H1 (cell line): ENCODE measurements around the gene IL19. TPM values are rescaled to one million over a fixed set of nuclear protein-coding genes. Genes with fewer than 3 reads are reported as not detected.

ENCODE experiments used
- CTCF ChIA-PET: fragments of 300-600 bp; sonication (Branson Sonifier 250); formaldehyde crosslinking; loops from one replicate; lab custom pipeline; 2021; ENCODE audit not compliant: partially characterized antibody; lab: Charles Lee
- POLR2A ChIA-PET: fragments of 300-600 bp; sonication (Branson Sonifier 250); formaldehyde crosslinking; loops from one replicate; lab custom pipeline; 2021; ENCODE audit warnings: inconsistent platforms; ENCODE audit not compliant: partially characterized antibody; lab: Charles Lee
- DNase-seq, 2 experiments: peaks; one replicate each; pipeline versions ENCODE4 v3.0.0 to v3.0.0-alpha.2; 2010 to 2022; ENCODE audit warnings: low spot score in 2 of 2, low read depth in 1 of 2, mixed read lengths in 1 of 2
- FAIRE-seq: peaks from 2 replicates; lab custom pipeline; 2011; peaks lifted over from hg19 to GRCh38; lab: Jason Lieb, UNC
- H2AFZ ChIP-seq: 2 replicates; pipeline ENCODE4 v1.8.1; 2012; ENCODE audit warnings: low read length, inconsistent platforms
- H2AK5ac ChIP-seq: 2 replicates; pipeline ENCODE4 v1.6.1; 2013; ENCODE audit warnings: low read depth, low read length
- H2BK120ac ChIP-seq: replicated peaks from 2 replicates; pipeline ENCODE3; 2013; ENCODE audit warnings: low read depth, low read length, inconsistent platforms
- H2BK12ac ChIP-seq: 2 replicates; pipeline ENCODE4 v1.6.1; 2013; ENCODE audit warnings: low read depth, low read length
- H2BK15ac ChIP-seq: 2 replicates; pipeline ENCODE4 v1.6.1; 2013; ENCODE audit warnings: low read length
- H2BK20ac ChIP-seq: 2 replicates; pipeline ENCODE4 v1.6.1; 2013; ENCODE audit warnings: low read length
- H2BK5ac ChIP-seq: 2 replicates; pipeline ENCODE4 v1.6.1; 2013; ENCODE audit warnings: low read depth, low read length
- H3K14ac ChIP-seq: 2 replicates; pipeline ENCODE4 v1.6.1; 2013; ENCODE audit warnings: inconsistent platforms; ENCODE audit not compliant: insufficient read length
- H3K18ac ChIP-seq: 2 replicates; pipeline ENCODE4 v1.6.1; 2013; ENCODE audit warnings: low read length; ENCODE audit errors: extremely low read depth
- H3K23ac ChIP-seq: 2 replicates; pipeline ENCODE4 v1.6.1; 2013; ENCODE audit warnings: inconsistent platforms; ENCODE audit not compliant: insufficient read length
- H3K23me2 ChIP-seq: 2 replicates; pipeline ENCODE4 v1.6.1; 2013; ENCODE audit warnings: low read depth, low read length
- H3K27ac ChIP-seq: 2 replicates; pipeline ENCODE4 v1.6.1; 2011; ENCODE audit warnings: low read depth, low read length, inconsistent platforms
- H3K27me3 ChIP-seq, 4 experiments: replicated peaks in 1 of 4; 1 replicate in 1 of 4; 2 replicates in 3 of 4; pipeline versions ENCODE4 v1.6.1 to v1.8.1; 2011 to 2013; ENCODE audit warnings: low read length in 3 of 4, mild to moderate bottlenecking in 3 of 4, inconsistent platforms in 2 of 4, mixed read lengths in 2 of 4, moderate library complexity in 1 of 4; ENCODE audit not compliant: control insufficient read depth in 3 of 4, insufficient read depth in 3 of 4; ENCODE audit errors: extremely low read depth in 1 of 4
- H3K36me3 ChIP-seq, 4 experiments: 2 replicates each; pipeline versions ENCODE4 v1.6.1 to v1.8.1; 2011 to 2013; ENCODE audit warnings: mild to moderate bottlenecking in 4 of 4, low read length in 3 of 4, moderate library complexity in 2 of 4, control low read depth in 1 of 4, inconsistent platforms in 1 of 4; ENCODE audit not compliant: insufficient read depth in 4 of 4, control insufficient read depth in 2 of 4
- H3K4ac ChIP-seq: replicated peaks from 2 replicates; pipeline ENCODE3; 2013; ENCODE audit warnings: low read length, low read depth, mixed read lengths, inconsistent platforms; ENCODE audit not compliant: insufficient read length
- H3K4me1 ChIP-seq, 4 experiments: replicated peaks in 1 of 4; 1 replicate in 1 of 4; 2 replicates in 3 of 4; pipeline versions ENCODE4 v1.6.1 to v1.8.1; 2011 to 2013; ENCODE audit warnings: low read length in 3 of 4, inconsistent platforms in 2 of 4, mixed read lengths in 1 of 4; ENCODE audit not compliant: insufficient read depth in 4 of 4, control insufficient read depth in 3 of 4
- H3K4me2 ChIP-seq, 2 experiments: 2 replicates each; pipeline versions ENCODE4 v1.6.1 to v1.8.1; 2011 to 2013; ENCODE audit warnings: low read depth in 2 of 2, low read length in 2 of 2, control low read depth in 1 of 2, inconsistent platforms in 1 of 2, mild to moderate bottlenecking in 1 of 2; ENCODE audit not compliant: insufficient read depth in 1 of 2
- H3K4me3 ChIP-seq, 4 experiments: fragments of 200-600, 300-600 bp in 1 of 4; sonication (generic), shearing (Covaris generic), sonication (Bioruptor Twin) in 1 of 4; 2 replicates each; pipeline versions ENCODE4 v1.5.1 to v1.8.1; 2011 to 2016; ENCODE audit warnings: low read length in 4 of 4, low read depth in 3 of 4, control low read depth in 2 of 4, inconsistent platforms in 2 of 4, mild to moderate bottlenecking in 2 of 4, mixed read lengths in 1 of 4, moderate library complexity in 1 of 4; ENCODE audit not compliant: insufficient read depth in 2 of 4; ENCODE audit errors: extremely low read depth in 1 of 4
- H3K56ac ChIP-seq: replicated peaks from 2 replicates; pipeline ENCODE3; 2013; ENCODE audit warnings: low read depth, mild to moderate bottlenecking, mixed read lengths, low read length, inconsistent platforms; ENCODE audit not compliant: insufficient read length
- H3K79me1 ChIP-seq: 2 replicates; pipeline ENCODE4 v1.6.1; 2013; ENCODE audit warnings: low read depth, low read length, control low read depth
- H3K79me2 ChIP-seq, 2 experiments: 2 replicates each; pipeline versions ENCODE4 v1.6.1 to v1.8.1; 2012 to 2013; ENCODE audit warnings: low read length in 2 of 2, mild to moderate bottlenecking in 2 of 2, inconsistent platforms in 1 of 2; ENCODE audit not compliant: insufficient read depth in 2 of 2, control insufficient read depth in 1 of 2
- H3K9ac ChIP-seq, 4 experiments: replicated peaks in 1 of 4; 1 replicate in 1 of 4; 2 replicates in 3 of 4; pipeline versions ENCODE4 v1.6.1 to v1.8.1; 2011 to 2013; ENCODE audit warnings: low read depth in 3 of 4, low read length in 3 of 4, control low read depth in 2 of 4, mild to moderate bottlenecking in 2 of 4, moderate library complexity in 2 of 4, inconsistent platforms in 1 of 4; ENCODE audit errors: extremely low read depth in 1 of 4
- H3K9me3 ChIP-seq, 2 experiments: 2 replicates each; pipeline versions ENCODE4 v1.6.1 to v1.8.1; 2012 to 2013; ENCODE audit warnings: mild to moderate bottlenecking in 2 of 2, moderate library complexity in 2 of 2, control low read depth in 1 of 2, inconsistent platforms in 1 of 2, low read depth in 1 of 2, low read length in 1 of 2, mixed read lengths in 1 of 2; ENCODE audit not compliant: insufficient read depth in 2 of 2
- H4K20me1 ChIP-seq, 2 experiments: replicated peaks in 1 of 2; 2 replicates each; pipeline versions ENCODE3 to v1.8.1; 2011 to 2013; ENCODE audit warnings: inconsistent platforms in 2 of 2, low read length in 2 of 2, mild to moderate bottlenecking in 1 of 2; ENCODE audit not compliant: insufficient read depth in 2 of 2, control insufficient read depth in 1 of 2
- H4K5ac ChIP-seq: 2 replicates; pipeline ENCODE4 v1.6.1; 2013; ENCODE audit warnings: low read length, low read depth, mixed read lengths, inconsistent platforms; ENCODE audit not compliant: insufficient read length
- H4K8ac ChIP-seq: 2 replicates; pipeline ENCODE4 v1.8.0; 2013; ENCODE audit warnings: mild to moderate bottlenecking, moderate library complexity, low read length, inconsistent platforms; ENCODE audit not compliant: insufficient read depth; ENCODE audit errors: extremely low read depth
- H4K91ac ChIP-seq: replicated peaks from 2 replicates; pipeline ENCODE3; 2013; ENCODE audit warnings: low read length, mixed read lengths, inconsistent platforms; ENCODE audit not compliant: insufficient read length
- HDAC2 ChIP-seq, 2 experiments: fragments of 300-600 bp in 1 of 2; sonication (generic) in 1 of 2; IDR thresholded peaks; 2 replicates each; pipeline ENCODE4 v1.6.1; 2011 to 2012; ENCODE audit warnings: low read depth in 2 of 2, low read length in 2 of 2, mild to moderate bottlenecking in 2 of 2, moderate library complexity in 2 of 2, borderline replicate concordance in 1 of 2, inconsistent platforms in 1 of 2
- RNF2 ChIP-seq: fragments of 200-900, 300-1000 bp; sonication (generic); IDR thresholded peaks from 2 replicates; pipeline ENCODE4 v1.7.1; 2016; ENCODE audit warnings: borderline replicate concordance, low read depth, mild to moderate bottlenecking, antibody characterized with exemption, low read length; ENCODE audit not compliant: poor library complexity, severe bottlenecking; ENCODE audit errors: missing control alignments
- SIN3A ChIP-seq, 2 experiments: IDR thresholded peaks in 1 of 2; conservative IDR thresholded peaks in 1 of 2; 2 replicates each; pipeline ENCODE4 v1.6.1; 2011 to 2012; ENCODE audit warnings: low read length in 2 of 2, improper control_type of control experiment in 1 of 2, low read depth in 1 of 2, mild to moderate bottlenecking in 1 of 2
- SP2 ChIP-seq: IDR thresholded peaks from 2 replicates; pipeline ENCODE4 v1.6.1; 2012; ENCODE audit warnings: mild to moderate bottlenecking, low read length, inconsistent platforms
- ZNF274 ChIP-seq: IDR thresholded peaks from 2 replicates; pipeline ENCODE4 v1.7.0; 2012; ENCODE audit warnings: low read length, borderline replicate concordance; ENCODE audit errors: extremely low read depth
- WGBS, 2 experiments: shearing (Covaris generic) in 1 of 2; methylation state at CpG; one replicate each; pipeline versions ENCODE4 v1.1.6 to v1.1.7; 2013 to 2015; ENCODE audit warnings: low lambda C conversion rate in 2 of 2, mixed read lengths in 2 of 2, inconsistent platforms in 1 of 2, low coverage in 1 of 2, missing lambda C conversion rate in 1 of 2; ENCODE audit not compliant: insufficient replicate concordance in 2 of 2, insufficient coverage in 1 of 2, insufficient read length in 1 of 2; ENCODE audit errors: extremely low coverage in 1 of 2, missing lambda C conversion rate in 1 of 2; 5-methylcytosine and 5-hydroxymethylcytosine counted together
- polyA plus RNA-seq, 7 experiments: library from polyadenylated mRNA; depleted of rRNA in 3 of 7; stranded (reverse) in 5 of 7; unstranded in 2 of 7; fragments of >200 nt in 5 of 7; fragments of 200-250 nt in 2 of 7; gene quantifications; 1 replicate in 5 of 7; 2 replicates in 1 of 7; 4 replicates in 1 of 7; pipeline versions ENCODE4 v1.2.1 to v1.2.3, GENCODE V29; 2011 to 2013; ENCODE audit warnings: missing spikeins in 2 of 7, mixed read lengths in 2 of 7
- total RNA-seq: library from RNA; stranded (reverse); fragmentation: NEBNext Ultra II Directional; extraction: Animal tissue kit (Norgen Biotek cat#: 25700); gene quantifications from 2 replicates; pipeline ENCODE4 v1.2.1, GENCODE V29; 2021

Gene IL19
- total and polyA plus RNA-seq, 2 of the 8 experiments (the other 6 are each of a cell fraction or from before 2014, with no cell fraction given): not detected

DNA sequence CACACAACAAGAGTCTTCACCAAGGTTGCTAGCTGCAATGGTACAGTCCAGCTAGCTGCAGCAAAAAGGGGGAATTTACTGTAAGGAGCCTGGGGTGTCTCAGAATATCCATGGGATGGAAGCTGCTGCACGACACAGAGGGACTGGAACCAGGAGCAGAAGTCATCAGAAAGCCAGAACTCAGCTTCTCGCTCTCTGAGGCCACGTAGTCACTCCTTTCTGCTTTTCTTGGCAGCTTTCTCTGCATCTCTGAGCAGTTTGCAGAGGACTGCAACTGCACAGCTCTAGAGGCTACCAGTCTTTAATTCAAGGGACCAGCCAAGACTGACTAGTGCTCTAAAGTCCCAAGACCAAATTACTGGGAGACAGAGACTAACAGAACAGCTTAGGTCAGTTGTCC lies 28.7 kb downstream of the IL19 start:
- ChIA-PET POLR2A (no interaction called here), CTCF (interaction anchor here (0.8 to 5.7 kb wide), 21 partner anchors 11 to 183 kb away, joined by 3 to 43 read pairs (median 6); partner anchors contain the start of genes IL10 and IL19)
- H4K8ac ChIP-seq: no peak overlapping the region

More for the DNA sequence above, 28.7 kb downstream of the IL19 start:
- H2BK20ac ChIP-seq: no peak overlapping the region
- H3K9me3 ChIP-seq: no peaks in the 10 kb centered on the region
- H3K79me1 ChIP-seq: no peaks in the 10 kb centered on the region
- no peak overlapping the region for H3K4me3 ChIP-seq
- no peak overlapping the region for H3K18ac ChIP-seq
- no peaks in the 10 kb centered on the region for H3K36me3 ChIP-seq
- no peaks in the 10 kb centered on the region for H3K79me2 ChIP-seq
- no peaks in the 10 kb centered on the region for H3K27me3 ChIP-seq
- H3K9ac ChIP-seq: no peak overlapping the region
- H3K14ac ChIP-seq: no peak overlapping the region
- no peak overlapping the region for H3K27ac ChIP-seq
- no peak for TF ChIP-seq RNF2
- no peak for TF ChIP-seq HDAC2 (IDR thresholded peaks at IDR 0.05; ENCODE audit: borderline replicate concordance in 1 of 2, low read depth in 2 of 2, low read length in 2 of 2)
- TF ChIP-seq ZNF274: no peak
- TF ChIP-seq SIN3A (conservative IDR thresholded peaks at IDR 0.05 in 1 of 2, IDR thresholded peaks at IDR 0.05 in 1 of 2; ENCODE audit: low read depth in 1 of 2, low read length in 2 of 2): no peak
- TF ChIP-seq SP2: no peak
- TF ChIP-seq, all 59 proteins: peak for 0
- Histone ChIP-seq H2AFZ (no peak overlapping the region), H3K23ac (no peak overlapping the region), H3K56ac (no peak overlapping the region), H3K4me2 (no peak overlapping the region), H2BK12ac (no peak overlapping the region), H2AK5ac (no peak overlapping the region), H2BK15ac (no peak overlapping the region), H4K91ac (no peak overlapping the region), H4K5ac (no peak overlapping the region), H4K20me1 (no peaks in the 10 kb centered on the region), H2BK5ac (no peak overlapping the region), H3K4me1 (no peaks in the 10 kb centered on the region), H3K4ac (no peak overlapping the region), H2BK120ac (no peak overlapping the region), H3K23me2 (no peaks in the 10 kb centered on the region)
- no peak for DNase-seq
- no peak for FAIRE-seq
- WGBS, 2 experiments: 84% methylated on average over 3 of the region's 3 CpGs; no CpG with 5 or more reads in 1 of the 2 experiments
